Breast epithelium (tissue), 4 donors: Measurements from ENCODE around the gene GATB. TPM values are rescaled to one million over a fixed set of nuclear protein-coding genes. Genes with fewer than 3 reads are reported as not detected.

Experiments used
- DNase-seq, 2 donors: peaks; one replicate each; pipeline ENCODE4 v3.0.0-alpha.2; 2019; ENCODE audit warnings: low spot score in 2 of 2
- H3K27ac ChIP-seq, 2 donors: fragments of 200-600 bp; sonication (generic) in 1 of 2; one replicate each; pipeline ENCODE4 v1.5.1; 2016 to 2019; ENCODE audit warnings: mild to moderate bottlenecking in 1 of 2
- H3K27me3 ChIP-seq, 2 donors: fragments of 200-600 bp; sonication (generic) in 1 of 2; one replicate each; pipeline versions ENCODE4 v1.5.1 to v1.6.0; 2017 to 2019; ENCODE audit warnings: control low read depth in 1 of 2, mild to moderate bottlenecking in 1 of 2
- H3K36me3 ChIP-seq: fragments of 200-600 bp; one replicate; pipeline ENCODE4 v1.5.1; 2019
- H3K4me1 ChIP-seq, 2 donors: fragments of 200-600 bp; sonication (generic); one replicate each; pipeline ENCODE4 v1.5.1; 2016 to 2019; ENCODE audit warnings: control low read depth in 1 of 2
- H3K4me3 ChIP-seq, 3 donors: fragments of 200-600 bp; sonication (generic); 1 replicate in 2 of 3; 2 replicates in 1 of 3; pipeline ENCODE4 v1.5.1; 2016 to 2019; ENCODE audit warnings: mild to moderate bottlenecking in 3 of 3, moderate library complexity in 2 of 3
- H3K9me3 ChIP-seq, 2 donors: fragments of 200-600 bp; sonication (generic) in 1 of 2; one replicate each; pipeline ENCODE4 v1.5.1; 2016 to 2019; ENCODE audit warnings: control low read depth in 1 of 2
- CTCF ChIP-seq, 3 donors: fragments of 450-650 bp; IDR thresholded peaks; one replicate each; pipeline ENCODE4 v1.5.1; 2016 to 2017; ENCODE audit warnings: antibody characterized with exemption in 3 of 3, mild to moderate bottlenecking in 3 of 3, moderate library complexity in 3 of 3
- POLR2A ChIP-seq: fragments of 450-650 bp; IDR thresholded peaks from one replicate; pipeline ENCODE4 v1.6.1; 2016; ENCODE audit warnings: antibody characterized with exemption, mild to moderate bottlenecking, moderate library complexity
- POLR2AphosphoS5 ChIP-seq, 3 donors: sonication (generic); formaldehyde crosslinking; IDR thresholded peaks; one replicate each; pipeline ENCODE4 v1.6.1; 2017; ENCODE audit warnings: antibody characterized with exemption in 3 of 3
- intact Hi-C: fragments of 100-400 bp; cut with DNase I; formaldehyde crosslinking; loops from one replicate; pipeline ENCODE4 v1.15.1; 2023; ENCODE audit warnings: low total_unique reads
- total RNA-seq, 3 donors: library from RNA; depleted of rRNA; stranded (reverse); fragments of >200 nt; gene quantifications; one replicate each; pipeline ENCODE4 v1.1.0, GENCODE V29; 2016

Gene GATB
- total RNA-seq, result 10 to 100 TPM; 12.8 to 26.6 (median 20.6) TPM

DNA sequence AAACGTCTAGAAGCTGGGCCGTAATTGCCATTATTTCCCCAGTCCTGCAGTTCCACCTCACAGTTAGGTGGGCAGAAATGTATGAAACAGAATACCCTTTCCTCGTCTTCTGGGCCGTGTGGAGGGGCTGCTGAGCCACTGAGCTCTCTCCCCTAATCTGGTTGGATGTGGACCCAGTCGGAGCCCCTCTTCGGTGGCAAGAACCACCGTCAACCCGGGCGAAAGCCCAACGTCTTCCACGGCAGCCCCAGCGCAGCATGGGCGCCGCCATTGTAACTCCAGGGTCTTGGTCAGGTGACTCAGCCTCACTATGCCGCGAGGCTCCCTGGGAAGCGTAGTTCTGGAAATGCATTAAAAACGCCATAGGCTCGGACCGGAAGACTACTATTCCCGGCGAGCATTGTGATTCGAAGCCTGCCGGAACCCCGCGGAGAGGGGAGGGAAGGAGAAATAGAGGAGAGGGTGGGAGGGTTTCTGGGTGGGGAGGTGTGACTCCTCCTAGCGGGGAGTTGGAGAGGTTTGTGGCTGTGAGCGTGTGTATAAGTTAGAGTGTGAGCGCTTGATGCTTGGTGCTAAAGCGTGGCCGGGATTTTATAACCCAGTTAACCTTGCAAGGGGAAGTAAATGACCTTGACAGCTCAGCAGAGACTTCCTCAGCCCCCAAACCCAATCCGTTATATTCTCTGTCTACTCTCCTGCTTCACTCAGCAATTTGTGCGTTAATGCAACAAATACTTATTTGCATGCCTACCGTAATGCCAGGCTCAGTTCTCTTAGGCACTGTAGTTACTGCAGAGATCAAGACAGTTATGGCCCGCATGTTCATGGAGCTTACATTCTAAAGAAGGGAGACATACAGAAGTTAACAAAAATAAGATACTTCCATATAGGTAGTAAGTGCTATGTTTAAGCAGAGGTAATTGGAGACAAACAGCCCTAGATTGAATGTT, at the start of gene GATB:
GATB (minus strand) TSS at position 296 of the 950 bp plus-strand sequence; CDS start at position 271, 25 bp downstream.
- Histone ChIP-seq H3K9me3 (no peaks in the 10 kb centered on the region), H3K4me3 (peak within 1 kb of the TSS; percentile 64 to 93 (median 81)), H3K36me3 (no peaks in the 10 kb centered on the region), H3K27ac (peak within 1 kb of the TSS; percentile 71 to 84), H3K4me1 (peaks cover 0 to 7% of the 10 kb centered on the region in 2 donors), H3K27me3 (no peaks in the 10 kb centered on the region)
- TF ChIP-seq POLR2A (peak; percentile 39), CTCF (IDR thresholded peaks at IDR 0.05) (no peak), POLR2AphosphoS5 (IDR thresholded peaks at IDR 0.05) (peak; percentile 73 to 91 (median 88))
- intact Hi-C loops, result no loop called here
- DNase-seq, result peak; percentile 86 to 92

- Histone ChIP-seq H3K9me3 (no peaks in the 10 kb centered on the region), H3K36me3 (no peaks in the 10 kb centered on the region), H3K27ac (no peak overlapping the region), H3K27me3 (no peaks in the 10 kb centered on the region), H3K4me1 (no peaks in the 10 kb centered on the region), H3K4me3 (no peak overlapping the region)
- DNase-seq, result no peak
- TF ChIP-seq POLR2AphosphoS5 (IDR thresholded peaks at IDR 0.05), result no peak
- intact Hi-C loops, result no loop called here
Observed at GRCh38 chr4:151810476-151810875, 49.7 kb upstream of the GATB start.

- Histone ChIP-seq H3K27ac (no peak overlapping the region), H3K27me3 (no peaks in the 10 kb centered on the region), H3K4me1 (no peaks in the 10 kb centered on the region), H3K9me3 (no peaks in the 10 kb centered on the region), H3K4me3 (no peak overlapping the region), H3K36me3 (no peaks in the 10 kb centered on the region)
- intact Hi-C loops, result loop anchor here (2.0 kb wide), 1 partner anchor 145 kb away; no protein-coding TSS in a partner anchor
- TF ChIP-seq POLR2AphosphoS5 (IDR thresholded peaks at IDR 0.05) (no peak), POLR2A (no peak), CTCF (IDR thresholded peaks at IDR 0.05) (no peak)
- DNase-seq, result no peak
Observed at GRCh38 chr4:151809716-151810115, 48.9 kb upstream of the GATB start.

- Histone ChIP-seq H3K36me3 (no peaks in the 10 kb centered on the region), H3K27ac (no peak overlapping the region), H3K27me3 (no peaks in the 10 kb centered on the region), H3K4me1 (no peaks in the 10 kb centered on the region), H3K9me3 (no peaks in the 10 kb centered on the region), H3K4me3 (no peak overlapping the region)
- TF ChIP-seq POLR2AphosphoS5 (IDR thresholded peaks at IDR 0.05) (no peak), CTCF (IDR thresholded peaks at IDR 0.05) (no peak), POLR2A (no peak)
- intact Hi-C loops, result loop anchor here (2.0 kb wide), 1 partner anchor 146 kb away; no protein-coding TSS in a partner anchor
- DNase-seq, result no peak
Observed at GRCh38 chr4:151808542-151808941, 47.7 kb upstream of the GATB start.

- intact Hi-C loops, result loop anchor here (2.0 kb wide), 1 partner anchor 147 kb away; no protein-coding TSS in a partner anchor
- H3K4me1 ChIP-seq, result no peaks in the 10 kb centered on the region
- H3K36me3 ChIP-seq, result no peaks in the 10 kb centered on the region
- no peaks in the 10 kb centered on the region for H3K9me3 ChIP-seq
- DNase-seq, result no peak
- no peak overlapping the region for H3K27ac ChIP-seq
- no peaks in the 10 kb centered on the region for H3K27me3 ChIP-seq
- no peak for TF ChIP-seq CTCF (IDR thresholded peaks at IDR 0.05)
- TF ChIP-seq POLR2A, result no peak
- TF ChIP-seq POLR2AphosphoS5 (IDR thresholded peaks at IDR 0.05), result no peak
- H3K4me3 ChIP-seq, result no peak overlapping the region
Observed at GRCh38 chr4:151808120-151808529, 47.3 kb upstream of the GATB start.
